ENCODE results near the gene NECTIN1.
"Not testable (repeated sequence)": the region's sequence is repeated elsewhere in the genome, so short reads cannot be mapped to it uniquely, and the experiment has no call there.

The NECTIN1 gene

DNA sequence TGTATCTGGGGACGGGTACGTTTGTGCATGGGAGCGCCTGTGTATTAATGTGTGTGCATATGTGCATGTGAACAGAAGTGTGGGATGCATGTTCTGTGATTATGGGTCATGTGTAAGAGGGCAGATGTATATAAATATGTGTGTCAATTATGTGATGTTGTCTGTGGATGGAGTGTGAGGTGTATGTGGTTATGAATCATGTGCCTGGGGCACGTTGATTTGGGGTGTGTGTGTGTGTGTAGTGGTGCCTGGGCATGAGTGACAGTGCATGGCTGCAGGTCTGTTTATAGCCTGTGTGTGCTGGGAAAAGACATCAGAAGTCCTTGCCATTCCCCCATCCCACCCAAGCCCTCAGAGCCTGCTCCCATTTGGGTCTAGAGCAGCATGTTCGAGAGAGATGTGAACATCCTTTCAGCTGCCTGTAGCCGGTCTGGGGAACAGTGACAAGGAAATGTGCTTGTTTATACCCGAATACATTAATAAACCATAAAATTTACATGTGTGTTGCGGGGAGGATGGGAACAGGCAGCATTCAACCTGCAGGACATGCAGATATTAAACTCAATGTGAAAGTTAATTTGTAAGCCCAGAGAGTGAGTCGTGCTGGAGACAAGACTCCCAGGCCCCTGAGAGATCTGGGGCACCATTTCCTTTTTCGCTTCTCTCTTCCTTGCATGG lies 129.0 kb downstream of the NECTIN1 start:
- ATAC-seq, result no peak
- no peak for TF ChIP-seq CSDC2 (CRISPR knock-in tag; IDR thresholded peaks at IDR 0.05)
- TF ChIP-seq, protein P1, sequence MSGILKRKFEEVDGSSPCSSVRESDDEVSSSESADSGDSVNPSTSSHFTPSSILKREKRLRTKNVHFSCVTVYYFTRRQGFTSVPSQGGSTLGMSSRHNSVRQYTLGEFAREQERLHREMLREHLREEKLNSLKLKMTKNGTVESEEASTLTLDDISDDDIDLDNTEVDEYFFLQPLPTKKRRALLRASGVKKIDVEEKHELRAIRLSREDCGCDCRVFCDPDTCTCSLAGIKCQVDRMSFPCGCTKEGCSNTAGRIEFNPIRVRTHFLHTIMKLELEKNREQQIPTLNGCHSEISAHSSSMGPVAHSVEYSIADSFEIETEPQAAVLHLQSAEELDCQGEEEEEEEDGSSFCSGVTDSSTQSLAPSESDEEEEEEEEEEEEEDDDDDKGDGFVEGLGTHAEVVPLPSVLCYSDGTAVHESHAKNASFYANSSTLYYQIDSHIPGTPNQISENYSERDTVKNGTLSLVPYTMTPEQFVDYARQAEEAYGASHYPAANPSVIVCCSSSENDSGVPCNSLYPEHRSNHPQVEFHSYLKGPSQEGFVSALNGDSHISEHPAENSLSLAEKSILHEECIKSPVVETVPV (CRISPR knock-in tag; IDR thresholded peaks at IDR 0.05), result no peak
- no peak for TF ChIP-seq PATZ1 (CRISPR knock-in tag; IDR thresholded peaks at IDR 0.05; ENCODE audit: borderline replicate concordance)
- no peak for TF ChIP-seq ZFP30 (CRISPR knock-in tag; IDR thresholded peaks at IDR 0.05)
- no peak for TF ChIP-seq ZC3H10 (CRISPR knock-in tag; IDR thresholded peaks at IDR 0.05)
- no peak for TF ChIP-seq ZNF70 (CRISPR knock-in tag; IDR thresholded peaks at IDR 0.05)
- TF ChIP-seq ZFP3 (CRISPR knock-in tag; IDR thresholded peaks at IDR 0.05), result no peak
- no peak for TF ChIP-seq ESRRG (CRISPR knock-in tag; IDR thresholded peaks at IDR 0.05)
- no peak for TF ChIP-seq SNAI2 (CRISPR knock-in tag; IDR thresholded peaks at IDR 0.05)
- no peak for TF ChIP-seq PPARA (CRISPR knock-in tag; IDR thresholded peaks at IDR 0.05; ENCODE audit: borderline replicate concordance)
- no peak for TF ChIP-seq TCF4 (CRISPR knock-in tag; IDR thresholded peaks at IDR 0.05; ENCODE audit: borderline replicate concordance)
- no peak for TF ChIP-seq POU6F1 (CRISPR knock-in tag; IDR thresholded peaks at IDR 0.05; ENCODE audit: borderline replicate concordance, low read depth)
- TF ChIP-seq, protein P2, sequence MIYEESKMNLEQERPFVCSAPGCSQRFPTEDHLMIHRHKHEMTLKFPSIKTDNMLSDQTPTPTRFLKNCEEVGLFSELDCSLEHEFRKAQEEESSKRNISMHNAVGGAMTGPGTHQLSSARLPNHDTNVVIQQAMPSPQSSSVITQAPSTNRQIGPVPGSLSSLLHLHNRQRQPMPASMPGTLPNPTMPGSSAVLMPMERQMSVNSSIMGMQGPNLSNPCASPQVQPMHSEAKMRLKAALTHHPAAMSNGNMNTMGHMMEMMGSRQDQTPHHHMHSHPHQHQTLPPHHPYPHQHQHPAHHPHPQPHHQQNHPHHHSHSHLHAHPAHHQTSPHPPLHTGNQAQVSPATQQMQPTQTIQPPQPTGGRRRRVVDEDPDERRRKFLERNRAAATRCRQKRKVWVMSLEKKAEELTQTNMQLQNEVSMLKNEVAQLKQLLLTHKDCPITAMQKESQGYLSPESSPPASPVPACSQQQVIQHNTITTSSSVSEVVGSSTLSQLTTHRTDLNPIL (CRISPR knock-in tag; IDR thresholded peaks at IDR 0.05; ENCODE audit: low read depth), result no peak
- TF ChIP-seq ZNF565 (CRISPR knock-in tag; conservative IDR thresholded peaks at IDR 0.05; ENCODE audit: low read depth), result no peak
- no peak for TF ChIP-seq OSR1 (CRISPR knock-in tag; IDR thresholded peaks at IDR 0.05)
- no peak for TF ChIP-seq BACH2 (CRISPR knock-in tag; IDR thresholded peaks at IDR 0.05; ENCODE audit: borderline replicate concordance)
- no peak for TF ChIP-seq ZNF8 (CRISPR knock-in tag; IDR thresholded peaks at IDR 0.05)
- TF ChIP-seq ARNTL (CRISPR knock-in tag; IDR thresholded peaks at IDR 0.05; ENCODE audit: borderline replicate concordance, low read depth), result no peak

DNA sequence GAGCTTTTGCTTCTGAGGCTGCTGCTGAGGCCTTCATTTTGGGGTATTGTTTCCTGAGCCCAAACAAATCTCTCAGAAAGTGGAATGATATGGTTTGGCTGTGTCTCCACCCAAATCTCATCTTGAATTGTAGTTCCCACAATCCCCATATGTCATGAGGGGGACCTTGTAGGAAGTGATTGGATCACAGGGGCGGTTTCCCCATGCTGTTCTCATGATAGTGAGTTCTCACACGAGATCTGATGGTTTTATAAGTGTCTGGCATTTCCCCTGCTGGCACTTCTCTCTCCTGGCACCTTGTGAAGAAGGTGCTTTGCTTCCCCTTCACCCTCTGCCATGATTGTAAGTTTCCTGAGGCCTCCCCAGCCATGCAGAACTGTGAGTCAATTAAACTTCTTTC lies 133.1 kb downstream of the NECTIN1 start:
- ATAC-seq, result not testable (repeated sequence)

GRCh38 chr11:119594639-119595249 lies 134.3 kb downstream of the NECTIN1 start:
- peak; percentile 58 for ATAC-seq
- no peak for TF ChIP-seq RARB (CRISPR knock-in tag; IDR thresholded peaks at IDR 0.05)
- TF ChIP-seq TSHZ2 (CRISPR knock-in tag; IDR thresholded peaks at IDR 0.05), result no peak
- no peak for TF ChIP-seq PPARA (CRISPR knock-in tag; IDR thresholded peaks at IDR 0.05; ENCODE audit: borderline replicate concordance)
- TF ChIP-seq, protein P1 (CRISPR knock-in tag; IDR thresholded peaks at IDR 0.05), result no peak

Measured in SK-N-SH treated with all-trans-retinoic acid at 6 μM for 48 hours (cell line).